Adrenal gland (tissue), 12 donors: ENCODE measurements around the gene PTBP1. TPM values are rescaled to one million over a fixed set of nuclear protein-coding genes. Genes with fewer than 3 reads are reported as not detected.

Experiments used
- DNase-seq, 7 donors: peaks; one replicate each; pipeline ENCODE4 v3.0.0-alpha.2; 2019 to 2020
- H3K27ac ChIP-seq, 5 donors: fragments of 200-600 bp; sonication (generic) in 4 of 5; 1 replicate in 3 of 5; 2 replicates in 2 of 5; pipeline versions ENCODE4 v1.5.1 to v1.8.0; 2016 to 2020; ENCODE audit warnings: mild to moderate bottlenecking in 1 of 5
- H3K27me3 ChIP-seq: fragments of 200-600 bp; 2 replicates; pipeline ENCODE4 v1.8.0; 2021
- H3K36me3 ChIP-seq, 2 donors: fragments of 200-600 bp; replicated peaks in 1 of 2; 1 replicate in 1 of 2; 2 replicates in 1 of 2; pipeline versions ENCODE4 v1.5.1 to v1.8.0; 2018 to 2022
- H3K4me1 ChIP-seq, 2 donors: fragments of 200-600 bp; replicated peaks in 1 of 2; 1 replicate in 1 of 2; 2 replicates in 1 of 2; pipeline versions ENCODE4 v1.5.1 to v1.8.0; 2018 to 2021
- H3K4me3 ChIP-seq, 4 donors: fragments of 200-600 bp; sonication (generic) in 3 of 4; one replicate each; pipeline ENCODE4 v1.5.1; 2016 to 2018
- H3K9me3 ChIP-seq, 3 donors: fragments of 200-600 bp; sonication (generic) in 1 of 3; replicated peaks in 1 of 3; 1 replicate in 2 of 3; 2 replicates in 1 of 3; pipeline versions ENCODE4 v1.5.1 to v1.8.0; 2016 to 2021
- CTCF ChIP-seq, 6 experiments: fragments of 450-650 bp in 4 of 6; fragments of 200-600 bp in 2 of 6; sonication (generic) in 1 of 6; IDR thresholded peaks; 1 replicate in 5 of 6; 2 replicates in 1 of 6; pipeline versions ENCODE4 v1.5.1 to v1.8.0; 2016 to 2021; ENCODE audit warnings: antibody characterized with exemption in 6 of 6, mild to moderate bottlenecking in 2 of 6, moderate library complexity in 1 of 6
- POLR2A ChIP-seq, 2 donors: fragments of 450-650 bp; IDR thresholded peaks; one replicate each; pipeline ENCODE4 v1.6.1; 2017; ENCODE audit warnings: antibody characterized with exemption in 2 of 2, mild to moderate bottlenecking in 2 of 2, moderate library complexity in 1 of 2
- WGBS, 4 donors: extraction: QIAGEN DNeasy Blood & Tissue Kit in 2 of 4; methylation state at CpG; one replicate each; pipeline versions ENCODE4 v1.1.5 to v1.1.7; 2013 to 2017; 5-methylcytosine and 5-hydroxymethylcytosine counted together
- intact Hi-C, 2 donors: fragments of 100-400 bp; cut with DNase I; formaldehyde crosslinking; loops; one replicate each; pipeline versions ENCODE4 v1.14.1 to v1.15.0; 2022 to 2023
- polyA plus RNA-seq, 3 donors: library from polyadenylated mRNA; stranded (reverse); fragments of 200-250 nt in 2 of 3; fragments of 350-450 nt in 1 of 3; fragmentation: Illumina TruSeq in 1 of 3; extraction: RNeasy Lipid Tissue Mini Kit (QIAGEN cat#74804) in 1 of 3; gene quantifications; one replicate each; pipeline ENCODE4 v1.2.3, GENCODE V29; 2013 to 2014
- total RNA-seq, 9 donors: library from RNA; depleted of rRNA in 4 of 9; stranded (reverse); fragments of >200 nt in 4 of 9; fragments of 120-200 nt in 1 of 9; fragmentation: NEBNext Ultra II Directional in 1 of 9; extraction: Animal tissue kit (Norgen Biotek cat#: 25700) in 1 of 9; gene quantifications; one replicate each; pipeline versions ENCODE4 v1.1.0 to v1.2.4, GENCODE V29; 2013 to 2023
- donor health status: healthy with polysubstance abuse.
- donor health status: Bipolar disorder and iron deficiency.
- donor health status: DM: yes; HTN: yes; CAD: no.
- donor health status: DM: no; HTN: no; CAD: no.
- donor health status: DM: no; HTN: no; CAD: no.
- donor health status: DM: yes; HTN: yes; CAD: no.

Gene PTBP1
- total and polyA plus RNA-seq, 12 donors: 64.6 to 236 (median 146) TPM

DNA sequence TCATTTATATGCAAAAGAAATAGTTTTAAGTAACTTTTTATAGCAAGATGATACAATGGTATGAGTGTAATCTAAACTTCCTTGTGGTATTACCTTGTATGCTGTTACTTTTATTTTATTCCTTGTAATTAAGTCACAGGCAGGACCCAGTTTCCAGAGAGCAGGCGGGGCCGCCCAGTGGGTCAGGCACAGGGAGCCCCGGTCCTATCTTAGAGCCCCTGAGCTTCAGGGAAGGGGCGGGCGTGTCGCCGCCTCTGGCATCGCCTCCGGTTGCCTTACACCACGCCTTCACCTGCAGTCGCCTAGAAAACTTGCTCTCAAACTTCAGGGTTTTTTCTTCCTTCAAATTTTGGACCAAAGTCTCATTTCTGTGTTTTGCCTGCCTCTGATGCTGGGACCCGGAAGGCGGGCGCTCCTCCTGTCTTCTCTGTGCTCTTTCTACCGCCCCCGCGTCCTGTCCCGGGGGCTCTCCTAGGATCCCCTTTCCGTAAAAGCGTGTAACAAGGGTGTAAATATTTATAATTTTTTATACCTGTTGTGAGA, 14.3 kb downstream of the PTBP1 start:
- H3K9me3 ChIP-seq: no peaks in the 10 kb centered on the region
- no peak for DNase-seq
- H3K36me3 ChIP-seq: peaks cover 0 to 57% of the 10 kb centered on the region in 2 donors
- no peak overlapping the region for H3K27ac ChIP-seq
- 91 to 97% (median 95%) methylated on average over 19 to 20 of the region's 20 CpGs for WGBS, 4 donors
- no peaks in the 10 kb centered on the region for H3K27me3 ChIP-seq
- H3K4me3 ChIP-seq: no peak overlapping the region
- no peak for TF ChIP-seq CTCF (IDR thresholded peaks at IDR 0.05)
- intact Hi-C loops: no loop called here
- no peaks in the 10 kb centered on the region for H3K4me1 ChIP-seq

DNA sequence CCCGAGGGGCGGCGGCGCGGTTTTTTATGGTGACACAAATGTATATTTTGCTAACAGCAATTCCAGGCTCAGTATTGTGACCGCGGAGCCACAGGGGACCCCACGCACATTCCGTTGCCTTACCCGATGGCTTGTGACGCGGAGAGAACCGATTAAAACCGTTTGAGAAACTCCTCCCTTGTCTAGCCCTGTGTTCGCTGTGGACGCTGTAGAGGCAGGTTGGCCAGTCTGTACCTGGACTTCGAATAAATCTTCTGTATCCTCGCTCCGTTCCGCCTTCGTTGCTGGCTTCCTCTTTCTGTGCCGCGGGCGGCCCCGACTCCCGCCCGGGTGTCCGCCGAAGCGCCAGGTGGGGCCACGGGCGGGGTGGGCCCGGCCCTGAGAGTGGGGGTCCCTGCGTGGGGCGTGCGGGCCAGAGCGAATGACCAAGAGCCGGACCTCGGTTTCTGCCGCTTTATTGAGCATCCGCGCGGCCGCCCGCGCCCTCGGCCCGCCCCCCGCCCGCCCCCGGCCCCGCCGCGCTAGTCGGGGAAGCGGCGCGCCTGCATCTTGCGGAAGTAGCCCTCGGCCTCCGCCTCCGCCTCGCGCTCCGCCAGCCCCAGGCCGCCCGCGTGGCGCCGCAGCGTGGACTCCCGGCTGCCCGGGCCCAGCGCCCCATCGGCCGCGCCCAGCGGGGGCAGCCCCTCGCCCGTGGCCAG, 14.9 kb downstream of the PTBP1 start:
- no peaks in the 10 kb centered on the region for H3K4me1 ChIP-seq
- no peak overlapping the region for H3K27ac ChIP-seq
- H3K4me3 ChIP-seq: no peak overlapping the region
- TF ChIP-seq POLR2A (IDR thresholded peaks at IDR 0.05) (no peak), CTCF (IDR thresholded peaks at IDR 0.05) (no peak)
- 88 to 92% (median 89%) methylated on average over 28 to 80 of the region's 80 CpGs for WGBS, 4 donors
- H3K27me3 ChIP-seq: no peaks in the 10 kb centered on the region
- DNase-seq: peak in 3 of 7 donors; percentile 24 to 59 (median 40)
- peaks cover 0 to 50% of the 10 kb centered on the region in 2 donors for H3K36me3 ChIP-seq
- H3K9me3 ChIP-seq: no peaks in the 10 kb centered on the region
- intact Hi-C loops: no loop called here

- no peaks in the 10 kb centered on the region for H3K27me3 ChIP-seq
- no peak for DNase-seq
- peaks cover 0 to 45% of the 10 kb centered on the region in 2 donors for H3K36me3 ChIP-seq
- H3K4me1 ChIP-seq: no peaks in the 10 kb centered on the region
- H3K4me3 ChIP-seq: no peak overlapping the region
- no peak for TF ChIP-seq POLR2A (IDR thresholded peaks at IDR 0.05)
- TF ChIP-seq CTCF (IDR thresholded peaks at IDR 0.05): no peak
- H3K9me3 ChIP-seq: no peaks in the 10 kb centered on the region
- WGBS, 4 donors: 85 to 95% (median 94%) methylated on average over 27 to 72 of the region's 72 CpGs
- H3K27ac ChIP-seq: no peak overlapping the region
- intact Hi-C loops: no loop called here
These were observed 15.5 kb downstream of the PTBP1 start for GRCh38 chr19:812747-813218.

DNA sequence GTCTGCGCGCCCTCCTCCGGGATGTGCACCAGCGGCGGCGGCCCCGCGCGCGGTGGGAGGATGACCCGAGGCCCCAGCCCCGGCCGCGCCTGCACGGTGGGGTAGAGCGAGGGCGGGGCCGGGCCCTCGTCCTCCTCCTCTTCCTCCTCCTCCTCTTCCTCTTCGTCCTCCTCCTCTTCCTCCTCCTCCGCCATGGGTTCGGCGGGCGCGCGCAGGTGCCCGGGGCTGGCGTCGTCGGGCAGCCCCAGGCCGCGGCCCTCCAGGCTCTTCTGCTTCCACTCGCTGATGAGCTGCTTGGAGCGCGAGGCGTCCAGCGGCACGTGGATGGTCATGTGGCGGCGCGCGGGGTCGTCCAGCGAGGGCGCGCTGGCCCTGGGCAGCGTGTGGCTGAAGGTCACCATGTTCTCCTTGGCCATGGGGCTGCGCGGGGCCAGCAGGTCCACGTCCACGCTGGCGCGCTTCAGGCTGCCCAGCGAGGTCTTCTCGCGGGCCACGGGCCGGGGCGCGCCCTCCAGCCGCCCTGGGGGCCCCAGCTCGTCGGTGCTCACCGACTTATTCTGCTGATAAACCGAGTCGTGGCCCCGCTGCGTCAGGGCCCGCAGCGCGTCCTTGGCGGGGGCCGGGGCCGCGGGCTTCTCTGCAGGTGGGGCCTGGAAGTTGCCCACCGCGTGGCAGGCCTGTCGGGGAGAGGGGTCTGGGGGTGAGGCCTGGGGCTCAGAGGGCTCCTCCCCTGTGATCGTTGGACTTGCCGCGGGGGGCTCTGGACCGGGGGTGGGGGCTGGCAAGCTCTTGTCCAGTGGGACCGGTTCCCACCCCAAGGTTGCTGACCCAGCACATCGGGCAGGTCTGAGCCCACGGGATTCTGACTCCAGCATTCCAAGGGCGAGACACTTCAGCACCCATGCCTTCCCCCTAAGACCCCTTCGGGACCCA, 16.2 kb downstream of the PTBP1 start:
- H3K4me3 ChIP-seq: no peak overlapping the region
- no peak for TF ChIP-seq POLR2A (IDR thresholded peaks at IDR 0.05)
- no peak for TF ChIP-seq CTCF (IDR thresholded peaks at IDR 0.05)
- no peak overlapping the region for H3K27ac ChIP-seq
- intact Hi-C loops: no loop called here
- 86 to 92% (median 88%) methylated on average over 46 to 87 of the region's 87 CpGs for WGBS, 4 donors
- H3K27me3 ChIP-seq: no peaks in the 10 kb centered on the region
- peaks cover 0 to 38% of the 10 kb centered on the region in 2 donors for H3K36me3 ChIP-seq
- DNase-seq: no peak
- H3K9me3 ChIP-seq: no peaks in the 10 kb centered on the region
- no peaks in the 10 kb centered on the region for H3K4me1 ChIP-seq
